ENCODE results near the gene ADCYAP1R1.

GRCh38 chr7:31052487-31052840 lies 356 bp downstream of the ADCYAP1R1 start:
- TF ChIP-seq, protein P1, sequence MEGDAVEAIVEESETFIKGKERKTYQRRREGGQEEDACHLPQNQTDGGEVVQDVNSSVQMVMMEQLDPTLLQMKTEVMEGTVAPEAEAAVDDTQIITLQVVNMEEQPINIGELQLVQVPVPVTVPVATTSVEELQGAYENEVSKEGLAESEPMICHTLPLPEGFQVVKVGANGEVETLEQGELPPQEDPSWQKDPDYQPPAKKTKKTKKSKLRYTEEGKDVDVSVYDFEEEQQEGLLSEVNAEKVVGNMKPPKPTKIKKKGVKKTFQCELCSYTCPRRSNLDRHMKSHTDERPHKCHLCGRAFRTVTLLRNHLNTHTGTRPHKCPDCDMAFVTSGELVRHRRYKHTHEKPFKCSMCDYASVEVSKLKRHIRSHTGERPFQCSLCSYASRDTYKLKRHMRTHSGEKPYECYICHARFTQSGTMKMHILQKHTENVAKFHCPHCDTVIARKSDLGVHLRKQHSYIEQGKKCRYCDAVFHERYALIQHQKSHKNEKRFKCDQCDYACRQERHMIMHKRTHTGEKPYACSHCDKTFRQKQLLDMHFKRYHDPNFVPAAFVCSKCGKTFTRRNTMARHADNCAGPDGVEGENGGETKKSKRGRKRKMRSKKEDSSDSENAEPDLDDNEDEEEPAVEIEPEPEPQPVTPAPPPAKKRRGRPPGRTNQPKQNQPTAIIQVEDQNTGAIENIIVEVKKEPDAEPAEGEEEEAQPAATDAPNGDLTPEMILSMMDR (conservative IDR thresholded peaks at IDR 0.05 in 1 of 2, IDR thresholded peaks at IDR 0.05 in 1 of 2; ENCODE audit: extremely low read depth in 1 of 2, insufficient read depth in 1 of 2, low read depth in 1 of 2, low read length in 2 of 2): no peak
- no peak for TF ChIP-seq EZH2 (IDR thresholded peaks at IDR 0.05; ENCODE audit: borderline replicate concordance, low read length)

Data from mammary epithelial cell (primary cell).